ENCODE data around the gene FBXL7. TPM values are rescaled to one million over a fixed set of nuclear protein-coding genes. Genes with fewer than 3 reads are reported as not detected.

FBXL7 gene
- total RNA-seq, 5 donors from 2014 or later (not counting 1 experiment from before 2014, with no cell fraction given) = 0.06 to 0.07 TPM; not detected in 3

GRCh38 chr5:15623794-15624193 is 123.8 kb downstream of the FBXL7 start:
- H3K9me3 Mint-ChIP-seq = peaks cover 4 to 21% (median 9%) of the 10 kb centered on the region in 3 donors

DNA sequence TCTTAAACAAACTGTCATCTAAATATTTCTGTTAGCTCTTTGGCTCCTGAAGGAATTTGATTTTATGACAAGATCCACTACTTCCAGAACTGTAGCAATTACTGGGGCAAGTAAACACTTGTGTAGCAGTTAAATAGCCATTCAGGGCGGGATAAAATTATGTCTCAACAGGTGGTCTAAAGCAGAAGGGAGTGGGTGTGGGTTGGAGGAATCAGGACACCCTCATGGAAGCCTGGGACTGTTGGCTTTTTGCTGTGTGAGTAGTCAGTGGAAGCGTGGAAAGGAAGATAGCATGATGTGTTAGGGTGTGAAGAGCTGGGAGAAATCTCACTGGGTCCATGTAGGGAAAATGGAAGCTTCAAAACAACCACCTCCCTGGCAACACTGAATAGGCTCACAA is 127.1 kb downstream of the FBXL7 start:
- H3K27ac ChIP-seq (ENCODE audit: low read length) = no peak overlapping the region
- no peak overlapping the region for H3K4me3 Mint-ChIP-seq
- H3K4me1 ChIP-seq (ENCODE audit: control insufficient read depth in 1 of 2, extremely low read depth in 1 of 2, insufficient read depth in 2 of 2, low read length in 2 of 2) = no peaks in the 10 kb centered on the region
- no peaks in the 10 kb centered on the region for H3K9me3 ChIP-seq
- H3K27me3 ChIP-seq (replicated peaks in 1 of 2; ENCODE audit: control insufficient read depth in 2 of 2, extremely low read depth in 1 of 2, insufficient read depth in 2 of 2, low read length in 1 of 2) = no peaks in the 10 kb centered on the region
- ATAC-seq (replicated peaks in 1 of 4) (no peak), DNase-seq (no peak)
- no peaks in the 10 kb centered on the region for H3K27me3 Mint-ChIP-seq
- H3K4me1 Mint-ChIP-seq = no peaks in the 10 kb centered on the region
- H3K9me3 Mint-ChIP-seq = peaks cover 4 to 8% (median 6%) of the 10 kb centered on the region in 3 donors
- H3K36me3 ChIP-seq (ENCODE audit: control insufficient read depth in 2 of 2, extremely low read depth in 1 of 2, insufficient read depth in 1 of 2, low read length in 1 of 2) = no peaks in the 10 kb centered on the region
- CTCF ChIA-PET = no interaction called here
- WGBS (ENCODE audit: insufficient coverage) = 82% methylated on average over 1 of the region's 2 CpGs
- H3K27ac Mint-ChIP-seq = no peak overlapping the region
- H3K4me3 ChIP-seq (ENCODE audit: control insufficient read depth in 1 of 2, extremely low read depth in 1 of 2, low read length in 1 of 2) = no peak overlapping the region
- POLR2A ChIA-PET = no interaction called here
- no peaks in the 10 kb centered on the region for H3K36me3 Mint-ChIP-seq

More at GRCh38 chr5:15623794-15624193, 123.8 kb downstream of the FBXL7 start:
- ChIA-PET CTCF (no interaction called here), POLR2A (no interaction called here)
- H3K4me3 Mint-ChIP-seq = no peak overlapping the region
- Histone ChIP-seq H3K4me3 (ENCODE audit: control insufficient read depth in 1 of 2, extremely low read depth in 1 of 2, low read length in 1 of 2) (no peak overlapping the region), H3K36me3 (ENCODE audit: control insufficient read depth in 2 of 2, extremely low read depth in 1 of 2, insufficient read depth in 1 of 2, low read length in 1 of 2) (no peaks in the 10 kb centered on the region), H3K9me3 (no peaks in the 10 kb centered on the region), H3K27me3 (replicated peaks in 1 of 2; ENCODE audit: control insufficient read depth in 2 of 2, extremely low read depth in 1 of 2, insufficient read depth in 2 of 2, low read length in 1 of 2) (no peaks in the 10 kb centered on the region), H3K4me1 (ENCODE audit: control insufficient read depth in 1 of 2, extremely low read depth in 1 of 2, insufficient read depth in 2 of 2, low read length in 2 of 2) (no peaks in the 10 kb centered on the region), H3K27ac (ENCODE audit: low read length) (no peak overlapping the region)
- ATAC-seq (replicated peaks in 1 of 4) = no peak
- DNase-seq = no peak
- H3K27me3 Mint-ChIP-seq = no peaks in the 10 kb centered on the region
- H3K36me3 Mint-ChIP-seq = no peaks in the 10 kb centered on the region
- no CpG with 5 or more reads among the region's 2 CpGs for WGBS (ENCODE audit: insufficient coverage)
- H3K27ac Mint-ChIP-seq = no peak overlapping the region
- no peaks in the 10 kb centered on the region for H3K4me1 Mint-ChIP-seq

GRCh38 chr5:15627647-15628046 is 127.7 kb downstream of the FBXL7 start:
- Histone ChIP-seq H3K4me1 (ENCODE audit: control insufficient read depth in 1 of 2, extremely low read depth in 1 of 2, insufficient read depth in 2 of 2, low read length in 2 of 2) (no peaks in the 10 kb centered on the region), H3K36me3 (ENCODE audit: control insufficient read depth in 2 of 2, extremely low read depth in 1 of 2, insufficient read depth in 1 of 2, low read length in 1 of 2) (no peaks in the 10 kb centered on the region), H3K27me3 (replicated peaks in 1 of 2; ENCODE audit: control insufficient read depth in 2 of 2, extremely low read depth in 1 of 2, insufficient read depth in 2 of 2, low read length in 1 of 2) (no peaks in the 10 kb centered on the region), H3K27ac (ENCODE audit: low read length) (no peak overlapping the region), H3K9me3 (no peaks in the 10 kb centered on the region), H3K4me3 (ENCODE audit: control insufficient read depth in 1 of 2, extremely low read depth in 1 of 2, low read length in 1 of 2) (no peak overlapping the region)
- H3K27me3 Mint-ChIP-seq = no peaks in the 10 kb centered on the region
- CTCF ChIA-PET = no interaction called here
- peaks cover 2 to 8% (median 6%) of the 10 kb centered on the region in 3 donors for H3K9me3 Mint-ChIP-seq
- no peak overlapping the region for H3K27ac Mint-ChIP-seq
- no peaks in the 10 kb centered on the region for H3K36me3 Mint-ChIP-seq
- no CpG with 5 or more reads among the region's 2 CpGs for WGBS (ENCODE audit: insufficient coverage)
- H3K4me1 Mint-ChIP-seq = no peaks in the 10 kb centered on the region
- H3K4me3 Mint-ChIP-seq = no peak overlapping the region
- no peak for ATAC-seq (replicated peaks in 1 of 4)
- POLR2A ChIA-PET = no interaction called here
- no peak for DNase-seq

DNA sequence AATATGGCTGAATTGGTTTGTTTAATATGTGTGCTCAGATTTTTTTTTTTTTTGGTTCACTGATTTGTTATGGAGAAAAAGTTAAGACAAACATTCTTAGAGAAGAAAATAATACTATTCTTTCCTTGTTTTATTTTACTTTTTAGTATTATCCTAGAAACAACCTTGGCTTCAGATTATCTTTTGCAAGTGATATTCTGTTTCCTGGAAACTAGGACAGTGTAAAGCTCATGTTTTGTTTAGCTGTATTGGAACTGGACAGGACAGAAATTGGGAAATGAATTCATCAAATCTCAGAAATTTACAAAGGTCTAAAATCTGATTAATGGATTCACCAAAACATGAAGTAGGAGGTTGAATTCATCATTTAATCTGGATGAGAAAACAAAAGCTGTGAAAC is 130.5 kb downstream of the FBXL7 start:
- H3K36me3 Mint-ChIP-seq = no peaks in the 10 kb centered on the region
- peaks cover 0 to 8% (median 0%) of the 10 kb centered on the region in 3 donors for H3K9me3 Mint-ChIP-seq
- H3K4me1 Mint-ChIP-seq = no peaks in the 10 kb centered on the region
- H3K27ac Mint-ChIP-seq = no peak overlapping the region
- DNase-seq (no peak), ATAC-seq (replicated peaks in 1 of 4) (no peak)
- Histone ChIP-seq H3K27me3 (replicated peaks in 1 of 2; ENCODE audit: control insufficient read depth in 2 of 2, extremely low read depth in 1 of 2, insufficient read depth in 2 of 2, low read length in 1 of 2) (no peaks in the 10 kb centered on the region), H3K27ac (ENCODE audit: low read length) (no peak overlapping the region), H3K9me3 (no peaks in the 10 kb centered on the region), H3K4me3 (ENCODE audit: control insufficient read depth in 1 of 2, extremely low read depth in 1 of 2, low read length in 1 of 2) (no peak overlapping the region), H3K4me1 (ENCODE audit: control insufficient read depth in 1 of 2, extremely low read depth in 1 of 2, insufficient read depth in 2 of 2, low read length in 2 of 2) (no peaks in the 10 kb centered on the region), H3K36me3 (ENCODE audit: control insufficient read depth in 2 of 2, extremely low read depth in 1 of 2, insufficient read depth in 1 of 2, low read length in 1 of 2) (no peaks in the 10 kb centered on the region)
- H3K27me3 Mint-ChIP-seq = no peaks in the 10 kb centered on the region
- no peak overlapping the region for H3K4me3 Mint-ChIP-seq
- ChIA-PET POLR2A (no interaction called here), CTCF (no interaction called here)

DNA sequence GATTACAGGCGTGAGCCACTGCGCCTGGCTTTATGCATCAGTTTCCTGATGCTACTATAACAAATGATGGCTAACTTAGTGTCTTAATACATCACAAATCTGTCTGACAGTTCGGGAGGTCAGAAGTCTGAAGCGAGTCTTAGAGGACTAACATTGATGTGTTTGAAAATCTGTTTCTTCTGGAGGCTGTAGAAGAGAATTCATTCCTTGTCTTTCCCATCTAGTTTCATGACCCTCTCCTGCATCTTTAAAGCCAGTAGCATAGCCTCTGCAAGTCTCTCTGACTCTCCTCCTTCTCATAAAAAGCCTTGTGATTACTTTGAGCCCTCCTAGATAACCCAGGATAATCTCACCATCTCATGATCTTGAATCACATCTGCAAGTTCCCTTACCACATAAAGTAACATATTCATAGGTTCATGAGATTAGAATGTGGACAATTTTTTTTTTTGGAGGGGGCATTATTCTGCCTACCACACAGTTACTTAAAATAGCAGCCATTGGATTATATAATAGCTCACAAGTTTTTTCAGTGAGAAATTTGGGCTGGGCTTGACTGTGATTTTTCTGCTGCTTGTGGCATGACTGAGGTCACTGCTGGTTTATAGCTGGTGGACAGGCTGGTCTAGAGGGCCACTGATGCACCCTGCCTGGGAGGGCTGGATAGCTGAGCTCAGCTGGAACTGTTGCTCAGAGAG is 134.8 kb downstream of the FBXL7 start:
- Mint-ChIP-seq H3K36me3 (no peaks in the 10 kb centered on the region), H3K4me1 (no peaks in the 10 kb centered on the region), H3K9me3 (peaks cover 2 to 3% (median 3%) of the 10 kb centered on the region in 3 donors), H3K4me3 (no peak overlapping the region), H3K27ac (no peak overlapping the region), H3K27me3 (no peaks in the 10 kb centered on the region)
- POLR2A ChIA-PET = no interaction called here
- H3K9me3 ChIP-seq = no peaks in the 10 kb centered on the region
- H3K4me1 ChIP-seq (ENCODE audit: control insufficient read depth in 1 of 2, extremely low read depth in 1 of 2, insufficient read depth in 2 of 2, low read length in 2 of 2) = no peaks in the 10 kb centered on the region
- CTCF ChIA-PET = no interaction called here
- H3K27me3 ChIP-seq (replicated peaks in 1 of 2; ENCODE audit: control insufficient read depth in 2 of 2, extremely low read depth in 1 of 2, insufficient read depth in 2 of 2, low read length in 1 of 2) = no peaks in the 10 kb centered on the region
- no peak overlapping the region for H3K27ac ChIP-seq (ENCODE audit: low read length)
- ATAC-seq (replicated peaks in 1 of 4) = no peak
- DNase-seq = no peak
- H3K4me3 ChIP-seq (ENCODE audit: control insufficient read depth in 1 of 2, extremely low read depth in 1 of 2, low read length in 1 of 2) = no peak overlapping the region
- no peaks in the 10 kb centered on the region for H3K36me3 ChIP-seq (ENCODE audit: control insufficient read depth in 2 of 2, extremely low read depth in 1 of 2, insufficient read depth in 1 of 2, low read length in 1 of 2)
- 100% methylated on average over 2 of the region's 4 CpGs for WGBS (ENCODE audit: insufficient coverage)

DNA sequence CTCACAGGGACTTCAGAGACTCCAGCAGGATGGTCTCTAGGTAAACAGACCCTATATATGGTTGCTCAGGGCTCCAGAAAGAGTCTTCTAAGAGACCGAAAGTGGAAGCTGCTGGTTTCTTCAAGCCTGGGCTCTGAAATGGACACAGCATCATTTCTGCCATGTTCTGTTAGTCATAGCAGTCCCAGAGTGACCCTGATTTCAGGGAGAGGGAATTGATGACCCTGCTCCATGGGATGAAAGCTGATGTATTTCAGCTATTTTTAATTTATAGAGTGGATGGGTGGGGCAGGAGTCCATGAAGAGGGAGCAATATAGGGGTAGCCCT is 135.3 kb downstream of the FBXL7 start:
- ChIA-PET POLR2A (no interaction called here), CTCF (no interaction called here)
- Mint-ChIP-seq H3K9me3 (peaks cover 2 to 3% (median 3%) of the 10 kb centered on the region in 3 donors), H3K27ac (no peak overlapping the region), H3K27me3 (no peaks in the 10 kb centered on the region), H3K4me1 (no peaks in the 10 kb centered on the region), H3K4me3 (no peak overlapping the region), H3K36me3 (no peaks in the 10 kb centered on the region)
- 88% methylated on average over 1 of the region's 1 CpG for WGBS (ENCODE audit: insufficient coverage)
- Histone ChIP-seq H3K36me3 (ENCODE audit: control insufficient read depth in 2 of 2, extremely low read depth in 1 of 2, insufficient read depth in 1 of 2, low read length in 1 of 2) (no peaks in the 10 kb centered on the region), H3K4me1 (ENCODE audit: control insufficient read depth in 1 of 2, extremely low read depth in 1 of 2, insufficient read depth in 2 of 2, low read length in 2 of 2) (no peaks in the 10 kb centered on the region), H3K27me3 (replicated peaks in 1 of 2; ENCODE audit: control insufficient read depth in 2 of 2, extremely low read depth in 1 of 2, insufficient read depth in 2 of 2, low read length in 1 of 2) (no peaks in the 10 kb centered on the region), H3K4me3 (ENCODE audit: control insufficient read depth in 1 of 2, extremely low read depth in 1 of 2, low read length in 1 of 2) (no peak overlapping the region), H3K27ac (ENCODE audit: low read length) (no peak overlapping the region), H3K9me3 (no peaks in the 10 kb centered on the region)
- ATAC-seq (replicated peaks in 1 of 4) = no peak
- no peak for DNase-seq

DNA sequence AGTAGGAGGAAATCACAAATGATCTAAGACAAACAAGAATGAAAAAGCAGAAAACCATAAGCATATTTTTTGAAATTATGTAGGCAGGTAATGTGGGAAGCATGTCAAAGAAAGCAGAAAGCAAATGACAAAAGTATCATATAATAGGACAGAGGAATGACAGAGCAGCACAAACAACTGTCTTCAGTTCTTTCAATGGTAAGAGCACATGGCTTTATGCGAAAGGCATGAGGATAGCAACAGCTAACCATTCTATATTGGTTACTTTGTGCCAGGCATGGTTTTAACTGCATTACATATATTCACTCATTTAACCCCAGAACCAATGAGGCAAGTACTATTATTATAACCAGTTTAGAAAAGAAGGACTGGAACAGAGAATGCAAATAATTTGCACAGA is 137.4 kb downstream of the FBXL7 start:
- WGBS (ENCODE audit: insufficient coverage) = 100% methylated on average over 1 of the region's 1 CpG
- CTCF ChIA-PET = no interaction called here

More for the DNA sequence above, 137.4 kb downstream of the FBXL7 start:
- Histone ChIP-seq H3K4me1 (ENCODE audit: control insufficient read depth in 1 of 2, extremely low read depth in 1 of 2, insufficient read depth in 2 of 2, low read length in 2 of 2) (no peaks in the 10 kb centered on the region), H3K9me3 (no peaks in the 10 kb centered on the region), H3K27me3 (replicated peaks in 1 of 2; ENCODE audit: control insufficient read depth in 2 of 2, extremely low read depth in 1 of 2, insufficient read depth in 2 of 2, low read length in 1 of 2) (no peaks in the 10 kb centered on the region), H3K36me3 (ENCODE audit: control insufficient read depth in 2 of 2, extremely low read depth in 1 of 2, insufficient read depth in 1 of 2, low read length in 1 of 2) (no peaks in the 10 kb centered on the region), H3K27ac (ENCODE audit: low read length) (no peak overlapping the region), H3K4me3 (ENCODE audit: control insufficient read depth in 1 of 2, extremely low read depth in 1 of 2, low read length in 1 of 2) (no peak overlapping the region)
- H3K27me3 Mint-ChIP-seq = no peaks in the 10 kb centered on the region
- ATAC-seq (replicated peaks in 1 of 4) (no peak), DNase-seq (no peak)
- POLR2A ChIA-PET = no interaction called here
- H3K27ac Mint-ChIP-seq = no peak overlapping the region
- H3K9me3 Mint-ChIP-seq = peaks cover 5 to 7% (median 7%) of the 10 kb centered on the region in 3 donors
- no peaks in the 10 kb centered on the region for H3K4me1 Mint-ChIP-seq
- no peaks in the 10 kb centered on the region for H3K36me3 Mint-ChIP-seq
- no peak overlapping the region for H3K4me3 Mint-ChIP-seq

Data from T-cell (primary cell).